NCI-H524 (cell line): ENCODE measurements around the gene SRL.

ENCODE experiments used
- DNase-seq, 2 experiments: peaks; one replicate each; lab custom pipeline; 2025; lab: John Stamatoyannopoulos, UW

The SRL gene

GRCh38 chr16:4202615-4203345 lies 39.1 kb downstream of the SRL start:
- no peak for DNase-seq

- no peak for DNase-seq
Observed at GRCh38 chr16:4200781-4201137, 41.1 kb downstream of the SRL start.

- DNase-seq, result peak in 1 of 2 experiments; percentile 53
Observed at GRCh38 chr16:4200000-4200780, 41.7 kb downstream of the SRL start.

GRCh38 chr16:4198816-4199215 lies 43.1 kb downstream of the SRL start:
- DNase-seq, result no peak

- no peak for DNase-seq
Observed at GRCh38 chr16:4194661-4195060, 47.2 kb downstream of the SRL start.

GRCh38 chr16:4193920-4194319 lies 48.0 kb downstream of the SRL start:
- no peak for DNase-seq

- DNase-seq, result no peak
Observed at GRCh38 chr16:4192206-4192605, 49.7 kb downstream of the SRL start.

GRCh38 chr16:4190712-4191333 lies 51.1 kb downstream of the SRL start:
- DNase-seq, result no peak

GRCh38 chr16:4190086-4190485 lies 51.8 kb downstream of the SRL start:
- DNase-seq, result no peak

GRCh38 chr16:4184038-4184702 lies 57.7 kb downstream of the SRL start:
- no peak for DNase-seq

- DNase-seq, result peak; percentile 85 to 95
Observed at GRCh38 chr16:4183237-4184037, 58.4 kb downstream of the SRL start.

GRCh38 chr16:4182581-4183236 lies 59.2 kb downstream of the SRL start:
- no peak for DNase-seq

GRCh38 chr16:4180511-4180910 lies 61.4 kb downstream of the SRL start:
- no peak for DNase-seq

- no peak for DNase-seq
Observed at GRCh38 chr16:4179763-4180260, 62.1 kb downstream of the SRL start.

GRCh38 chr16:4179020-4179419 lies 62.9 kb downstream of the SRL start:
- DNase-seq, result no peak

- no peak for DNase-seq
Observed at GRCh38 chr16:4178468-4179010, 63.3 kb downstream of the SRL start.

GRCh38 chr16:4176906-4177417 lies 64.9 kb downstream of the SRL start:
- no peak for DNase-seq

- no peak for DNase-seq
Observed at GRCh38 chr16:4175849-4176248, 66.0 kb downstream of the SRL start.

GRCh38 chr16:4172070-4172469 lies 69.8 kb downstream of the SRL start:
- no peak for DNase-seq

- DNase-seq, result no peak
Observed at GRCh38 chr16:4169415-4169814, 72.5 kb downstream of the SRL start.
